ENCODE measurements around the gene TMED1. TPM values are rescaled to one million over a fixed set of nuclear protein-coding genes. Genes with fewer than 3 reads are reported as not detected.
"Not testable (repeated sequence)": the region's sequence is repeated elsewhere in the genome, so short reads cannot be mapped to it uniquely, and the experiment has no call there.

The TMED1 gene
- total RNA-seq, 1 donor from 2014 or later: 23.5 TPM

- H3K4me3 ChIP-seq: no peak overlapping the region
These were observed 3.4 kb upstream of the TMED1 start for GRCh38 chr19:10839114-10840050.

GRCh38 chr19:10838377-10838776, 2.4 kb upstream of the TMED1 start:
- Histone ChIP-seq H3K27ac (no peak overlapping the region), H3K4me3 (no peak overlapping the region), H3K9me3 (no peaks in the 10 kb centered on the region), H3K36me3 (peaks cover 9% of the 10 kb centered on the region), H3K4me1 (peaks cover 17% of the 10 kb centered on the region), H3K27me3 (ENCODE audit: low read depth) (no peaks in the 10 kb centered on the region)
- no peak for TF ChIP-seq CTCF (IDR thresholded peaks at IDR 0.05)
- no peak for DNase-seq
- intact Hi-C loops (cut with DNase I): no loop called here
- ATAC-seq: no peak

More at GRCh38 chr19:10839114-10840050, 3.4 kb upstream of the TMED1 start:
- no peaks in the 10 kb centered on the region for H3K9me3 ChIP-seq
- no peak for ATAC-seq
- DNase-seq: no peak
- peaks cover 17% of the 10 kb centered on the region for H3K4me1 ChIP-seq
- H3K27ac ChIP-seq: no peak overlapping the region
- intact Hi-C loops (cut with DNase I): no loop called here
- no peak for TF ChIP-seq CTCF (IDR thresholded peaks at IDR 0.05)
- no peaks in the 10 kb centered on the region for H3K27me3 ChIP-seq (ENCODE audit: low read depth)
- H3K36me3 ChIP-seq: no peaks in the 10 kb centered on the region

GRCh38 chr19:10837649-10838048, 1.6 kb upstream of the TMED1 start:
- H3K4me3 ChIP-seq; H3K27ac ChIP-seq; DNase-seq; ATAC-seq; H3K9me3 ChIP-seq; intact Hi-C loops (cut with DNase I); H3K27me3 ChIP-seq (ENCODE audit: low read depth): not testable (repeated sequence)
- H3K36me3 ChIP-seq: peaks cover 16% of the 10 kb centered on the region
- peaks cover 17% of the 10 kb centered on the region for H3K4me1 ChIP-seq

GRCh38 chr19:10836479-10837330, 693 bp upstream of the TMED1 start:
- H3K4me1 ChIP-seq: peaks cover 17% of the 10 kb centered on the region
- H3K27ac ChIP-seq: peak overlapping the region; percentile 99
- ATAC-seq: peak; percentile 63 to 68
- TF ChIP-seq CTCF (IDR thresholded peaks at IDR 0.05): no peak
- peak; percentile 92 for DNase-seq
- no peaks in the 10 kb centered on the region for H3K27me3 ChIP-seq (ENCODE audit: low read depth)
- no peaks in the 10 kb centered on the region for H3K9me3 ChIP-seq
- H3K4me3 ChIP-seq: peak overlapping the region; percentile 80
- H3K36me3 ChIP-seq: peaks cover 26% of the 10 kb centered on the region
- intact Hi-C loops (cut with DNase I): no loop called here

GRCh38 chr19:10835089-10835753, 791 bp downstream of the TMED1 start:
- no peak for TF ChIP-seq CTCF (IDR thresholded peaks at IDR 0.05)
- intact Hi-C loops (cut with DNase I): no loop called here
- peak overlapping the region; percentile 99 for H3K27ac ChIP-seq
- no peaks in the 10 kb centered on the region for H3K27me3 ChIP-seq (ENCODE audit: low read depth)
- peaks cover 17% of the 10 kb centered on the region for H3K4me1 ChIP-seq
- H3K36me3 ChIP-seq: peaks cover 40% of the 10 kb centered on the region
- H3K4me3 ChIP-seq: peak overlapping the region; percentile 80
- ATAC-seq (peak in 1 of 2 donors; percentile 0), DNase-seq (no peak)
- no peaks in the 10 kb centered on the region for H3K9me3 ChIP-seq
